PFSK-1 (cell line): Measurements from ENCODE around the gene ATOH8.

Experiments
- FOXP2 ChIP-seq: optimal IDR thresholded peaks from 2 replicates; pipeline ENCODE3; 2011; ENCODE audit warnings: borderline replicate concordance, control low read depth, inconsistent platforms; ENCODE audit not compliant: insufficient read depth; ENCODE audit errors: extremely low read length, extremely low read depth
- POLR2AphosphoS5 ChIP-seq: IDR thresholded peaks from 2 replicates; pipeline ENCODE4 v1.6.1; 2012; ENCODE audit warnings: low read depth, mild to moderate bottlenecking, control low read depth, low read length, moderate library complexity
- SIN3A ChIP-seq: IDR thresholded peaks from 2 replicates; pipeline ENCODE4 v1.6.1; 2012; ENCODE audit warnings: mild to moderate bottlenecking, low read length, moderate library complexity, borderline replicate concordance; ENCODE audit not compliant: insufficient read depth
- TAF1 ChIP-seq: IDR thresholded peaks from 2 replicates; pipeline ENCODE4 v1.6.1; 2012; ENCODE audit warnings: low read length, control low read depth, borderline replicate concordance; ENCODE audit not compliant: insufficient read depth
- TF ChIP-seq, protein P1 (sequence below), 2 experiments: IDR thresholded peaks; 2 replicates each; pipeline versions ENCODE4 v1.6.1 to v1.8.0; 2011 to 2012; ENCODE audit warnings: low read depth in 2 of 2, low read length in 2 of 2, control low read depth in 1 of 2, inconsistent platforms in 1 of 2, mild to moderate bottlenecking in 1 of 2, moderate library complexity in 1 of 2; ENCODE audit not compliant: insufficient read depth in 1 of 2

Gene ATOH8

DNA sequence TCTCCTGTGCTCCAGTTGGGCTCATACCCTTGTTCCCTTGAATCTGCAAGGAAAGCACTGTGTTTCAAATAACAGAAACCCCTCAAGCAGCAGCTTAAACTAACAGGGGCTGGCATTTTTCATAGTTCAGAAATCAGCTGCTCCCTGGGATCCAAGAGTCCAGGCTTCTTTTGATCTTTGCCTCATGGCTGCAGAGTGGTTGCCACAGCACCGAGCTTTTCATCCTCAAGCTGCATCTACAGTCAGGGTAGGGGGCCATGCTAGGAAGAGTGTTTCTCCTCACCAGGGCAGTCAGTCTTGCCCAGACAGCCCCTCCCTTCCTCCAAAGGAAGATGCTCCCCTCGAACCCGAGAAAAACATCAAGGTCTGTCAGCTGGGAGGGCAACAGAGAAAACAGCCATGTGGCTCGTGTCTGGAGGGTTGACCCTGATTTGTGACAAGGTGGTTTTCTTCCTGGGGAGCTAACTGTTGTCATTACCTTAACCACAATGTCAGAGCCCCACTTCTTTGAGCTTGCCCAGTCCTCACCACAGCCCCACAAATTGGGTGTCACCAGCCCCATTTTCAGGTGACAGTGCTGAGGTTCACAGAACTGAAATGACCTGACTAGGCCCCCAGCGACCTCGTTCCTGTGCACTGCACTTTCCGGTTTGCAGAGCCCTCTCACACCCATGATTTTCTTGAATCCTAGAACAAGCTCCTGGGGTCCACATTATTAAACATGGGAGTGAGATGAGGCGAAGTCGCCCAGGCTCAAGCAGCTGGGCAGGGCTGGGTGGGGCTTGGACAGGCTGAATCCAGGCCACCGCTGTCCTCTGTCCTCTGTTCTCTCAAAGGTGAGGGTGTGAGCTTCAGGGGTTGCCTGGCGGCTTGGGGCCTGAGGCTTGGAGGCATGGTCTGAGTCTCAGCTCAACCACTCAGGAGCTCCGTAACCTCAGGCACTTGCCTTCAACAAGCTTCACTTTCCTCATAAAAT lies 21.9 kb downstream of the ATOH8 start:
- TF ChIP-seq SIN3A (no peak), POLR2AphosphoS5 (no peak), FOXP2 (no peak), TAF1 (no peak)
- TF ChIP-seq, protein P1, sequence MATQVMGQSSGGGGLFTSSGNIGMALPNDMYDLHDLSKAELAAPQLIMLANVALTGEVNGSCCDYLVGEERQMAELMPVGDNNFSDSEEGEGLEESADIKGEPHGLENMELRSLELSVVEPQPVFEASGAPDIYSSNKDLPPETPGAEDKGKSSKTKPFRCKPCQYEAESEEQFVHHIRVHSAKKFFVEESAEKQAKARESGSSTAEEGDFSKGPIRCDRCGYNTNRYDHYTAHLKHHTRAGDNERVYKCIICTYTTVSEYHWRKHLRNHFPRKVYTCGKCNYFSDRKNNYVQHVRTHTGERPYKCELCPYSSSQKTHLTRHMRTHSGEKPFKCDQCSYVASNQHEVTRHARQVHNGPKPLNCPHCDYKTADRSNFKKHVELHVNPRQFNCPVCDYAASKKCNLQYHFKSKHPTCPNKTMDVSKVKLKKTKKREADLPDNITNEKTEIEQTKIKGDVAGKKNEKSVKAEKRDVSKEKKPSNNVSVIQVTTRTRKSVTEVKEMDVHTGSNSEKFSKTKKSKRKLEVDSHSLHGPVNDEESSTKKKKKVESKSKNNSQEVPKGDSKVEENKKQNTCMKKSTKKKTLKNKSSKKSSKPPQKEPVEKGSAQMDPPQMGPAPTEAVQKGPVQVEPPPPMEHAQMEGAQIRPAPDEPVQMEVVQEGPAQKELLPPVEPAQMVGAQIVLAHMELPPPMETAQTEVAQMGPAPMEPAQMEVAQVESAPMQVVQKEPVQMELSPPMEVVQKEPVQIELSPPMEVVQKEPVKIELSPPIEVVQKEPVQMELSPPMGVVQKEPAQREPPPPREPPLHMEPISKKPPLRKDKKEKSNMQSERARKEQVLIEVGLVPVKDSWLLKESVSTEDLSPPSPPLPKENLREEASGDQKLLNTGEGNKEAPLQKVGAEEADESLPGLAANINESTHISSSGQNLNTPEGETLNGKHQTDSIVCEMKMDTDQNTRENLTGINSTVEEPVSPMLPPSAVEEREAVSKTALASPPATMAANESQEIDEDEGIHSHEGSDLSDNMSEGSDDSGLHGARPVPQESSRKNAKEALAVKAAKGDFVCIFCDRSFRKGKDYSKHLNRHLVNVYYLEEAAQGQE (IDR thresholded peaks at IDR 0.05; ENCODE audit: insufficient read depth in 1 of 2, low read depth in 2 of 2, low read length in 2 of 2): no peak

DNA sequence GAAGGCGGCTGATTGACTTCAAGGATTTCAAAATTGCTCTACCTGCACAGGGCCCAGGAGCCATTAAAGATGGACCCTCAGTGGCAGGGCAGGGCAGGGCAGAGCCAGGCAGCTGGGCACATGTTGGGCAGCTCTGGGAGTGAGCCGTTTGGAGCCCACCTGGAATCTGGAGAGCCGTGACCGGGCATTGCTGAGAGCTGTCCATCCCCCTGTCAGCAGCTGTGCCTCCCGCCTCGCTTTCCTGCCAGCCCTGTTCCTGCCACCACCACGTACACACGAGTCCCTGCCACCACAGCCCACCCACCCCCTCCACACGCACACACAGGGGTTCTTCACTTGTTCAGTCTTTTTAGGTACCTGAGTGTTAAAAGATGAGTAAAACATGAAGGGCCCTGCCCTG lies 22.9 kb downstream of the ATOH8 start:
- TF ChIP-seq FOXP2 (no peak), POLR2AphosphoS5 (no peak), TAF1 (no peak), SIN3A (no peak)
- TF ChIP-seq, protein P1 (IDR thresholded peaks at IDR 0.05; ENCODE audit: insufficient read depth in 1 of 2, low read depth in 2 of 2, low read length in 2 of 2): no peak

DNA sequence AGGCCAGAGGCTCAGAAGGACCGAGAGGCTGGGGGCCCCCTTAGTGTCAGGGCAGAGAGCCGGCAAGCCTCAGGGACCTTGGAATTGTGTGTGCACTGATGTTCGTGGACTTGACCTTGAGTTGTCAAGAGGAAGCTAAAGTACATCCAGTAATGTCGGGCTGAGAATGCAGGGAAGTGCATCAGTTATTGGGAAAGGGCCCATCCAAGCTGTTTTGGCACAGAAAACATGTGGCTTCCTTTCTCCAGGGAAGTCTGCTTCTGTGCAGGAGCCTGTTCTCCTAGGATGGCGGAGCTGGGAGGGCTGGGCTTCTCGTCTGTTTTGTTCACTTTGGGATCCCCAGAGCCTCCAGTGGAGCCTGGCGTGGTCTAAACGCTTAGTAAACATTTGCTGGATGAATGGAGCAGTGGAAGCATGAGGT lies 23.7 kb downstream of the ATOH8 start:
- TF ChIP-seq SIN3A (no peak), FOXP2 (no peak), POLR2AphosphoS5 (no peak), TAF1 (no peak)
- TF ChIP-seq, protein P1 (IDR thresholded peaks at IDR 0.05; ENCODE audit: insufficient read depth in 1 of 2, low read depth in 2 of 2, low read length in 2 of 2): no peak

DNA sequence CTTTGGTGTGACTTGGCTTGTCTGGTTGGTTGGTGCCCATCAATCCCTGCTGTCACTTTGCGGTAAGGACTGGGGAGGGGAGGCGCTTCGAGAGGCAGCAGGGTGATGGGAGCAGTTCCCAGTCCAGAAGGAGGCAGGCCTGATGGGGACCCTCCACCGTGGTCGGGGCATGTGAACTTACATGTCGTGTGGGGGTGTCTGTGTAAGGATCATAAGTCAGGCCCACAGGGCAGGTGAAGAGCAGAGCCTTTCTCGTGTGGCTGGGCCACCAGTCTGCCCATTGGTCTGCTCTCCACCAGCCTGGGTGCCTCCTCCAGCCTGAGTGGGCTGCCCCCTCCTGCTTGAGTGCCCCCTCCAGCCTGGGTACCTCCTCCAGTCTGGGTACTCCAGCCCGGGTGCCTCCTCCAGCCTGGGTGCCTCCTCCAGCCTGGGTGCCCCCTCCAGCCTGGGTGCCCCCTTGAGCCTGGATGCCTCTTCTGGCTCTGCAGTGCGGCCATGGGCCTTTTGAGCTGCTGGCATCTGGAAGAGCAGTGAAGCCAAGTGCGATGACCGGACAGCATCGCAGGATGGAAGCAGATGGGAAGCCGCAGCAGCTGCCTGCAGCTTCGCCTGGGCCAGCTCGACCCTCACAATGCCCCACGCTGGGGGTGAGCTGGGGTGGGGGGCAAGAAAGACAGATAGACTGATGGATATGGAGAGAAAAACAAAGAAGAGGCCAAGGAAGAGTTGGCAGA lies 25.0 kb downstream of the ATOH8 start:
- no peak for TF ChIP-seq FOXP2
- TF ChIP-seq POLR2AphosphoS5: no peak
- no peak for TF ChIP-seq SIN3A
- no peak for TF ChIP-seq TAF1
- TF ChIP-seq, protein P1 (IDR thresholded peaks at IDR 0.05; ENCODE audit: insufficient read depth in 1 of 2, low read depth in 2 of 2, low read length in 2 of 2): no peak
